G401.6 (cell line): ENCODE data around the gene GNB5.

Experiments used
- FAIRE-seq: peaks from 2 replicates; lab custom pipeline; 2012; peaks lifted over from hg19 to GRCh38; lab: Jason Lieb, UNC

GNB5 gene

DNA sequence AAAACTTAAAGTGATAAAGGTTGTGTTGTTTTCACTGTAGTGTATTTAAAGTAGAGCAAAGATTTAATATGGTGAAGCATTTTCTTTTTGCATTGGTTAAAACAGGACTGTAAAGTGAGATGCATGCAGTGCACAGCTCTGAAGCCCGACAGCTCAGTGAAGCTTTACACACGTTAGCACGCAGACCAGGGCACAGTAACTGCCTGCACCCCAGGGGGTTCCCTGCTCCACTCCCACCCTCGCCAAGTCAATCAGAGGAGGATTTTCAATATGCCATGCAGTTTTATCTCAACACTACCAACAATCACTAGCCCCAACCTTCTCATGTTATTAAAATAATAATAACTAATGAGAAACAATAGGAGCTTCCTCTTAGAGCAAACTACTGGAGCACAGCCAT is 50.5 kb downstream of the GNB5 start:
- no peak for FAIRE-seq

DNA sequence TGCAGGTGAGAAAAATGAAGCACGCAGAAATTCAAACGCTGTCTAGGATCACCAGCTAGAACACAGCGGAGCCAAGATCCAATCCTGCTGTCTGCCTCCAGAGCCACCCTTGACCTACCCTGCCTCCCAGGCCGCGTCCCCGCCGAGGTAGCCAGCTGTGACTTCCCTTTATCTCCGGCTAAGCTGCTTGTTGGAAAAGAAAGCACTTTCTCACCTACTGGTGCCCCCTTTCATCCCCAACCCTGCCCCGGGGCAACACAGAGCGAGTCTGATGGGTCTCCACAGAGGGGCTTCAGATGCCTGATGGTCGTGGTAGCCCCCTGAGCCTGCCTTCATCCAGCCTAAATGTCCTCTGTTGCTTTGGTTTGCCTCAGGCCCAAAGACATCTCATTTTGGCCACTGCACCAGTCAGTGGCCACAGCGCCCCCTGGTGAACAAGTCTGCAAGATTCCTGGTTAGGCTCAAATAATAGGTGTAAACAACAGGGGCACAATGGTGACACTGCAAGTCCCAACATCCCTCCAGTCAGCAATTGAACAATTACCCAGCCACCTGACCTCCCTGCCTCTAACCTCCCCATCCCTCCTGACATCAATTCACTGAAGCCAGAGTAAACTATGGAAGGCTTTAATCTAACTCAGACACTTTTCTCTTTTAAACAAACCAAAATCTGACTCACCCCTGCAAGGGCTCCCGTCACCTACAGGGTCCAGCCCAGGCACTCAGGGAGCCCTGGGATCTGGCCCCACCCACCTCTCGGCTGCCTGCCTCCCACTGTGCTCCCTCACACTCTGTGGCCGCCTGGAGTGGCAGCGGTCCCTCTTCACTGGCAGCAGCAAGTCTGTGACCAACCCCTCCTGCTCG is 51.4 kb downstream of the GNB5 start:
- FAIRE-seq = no peak

DNA sequence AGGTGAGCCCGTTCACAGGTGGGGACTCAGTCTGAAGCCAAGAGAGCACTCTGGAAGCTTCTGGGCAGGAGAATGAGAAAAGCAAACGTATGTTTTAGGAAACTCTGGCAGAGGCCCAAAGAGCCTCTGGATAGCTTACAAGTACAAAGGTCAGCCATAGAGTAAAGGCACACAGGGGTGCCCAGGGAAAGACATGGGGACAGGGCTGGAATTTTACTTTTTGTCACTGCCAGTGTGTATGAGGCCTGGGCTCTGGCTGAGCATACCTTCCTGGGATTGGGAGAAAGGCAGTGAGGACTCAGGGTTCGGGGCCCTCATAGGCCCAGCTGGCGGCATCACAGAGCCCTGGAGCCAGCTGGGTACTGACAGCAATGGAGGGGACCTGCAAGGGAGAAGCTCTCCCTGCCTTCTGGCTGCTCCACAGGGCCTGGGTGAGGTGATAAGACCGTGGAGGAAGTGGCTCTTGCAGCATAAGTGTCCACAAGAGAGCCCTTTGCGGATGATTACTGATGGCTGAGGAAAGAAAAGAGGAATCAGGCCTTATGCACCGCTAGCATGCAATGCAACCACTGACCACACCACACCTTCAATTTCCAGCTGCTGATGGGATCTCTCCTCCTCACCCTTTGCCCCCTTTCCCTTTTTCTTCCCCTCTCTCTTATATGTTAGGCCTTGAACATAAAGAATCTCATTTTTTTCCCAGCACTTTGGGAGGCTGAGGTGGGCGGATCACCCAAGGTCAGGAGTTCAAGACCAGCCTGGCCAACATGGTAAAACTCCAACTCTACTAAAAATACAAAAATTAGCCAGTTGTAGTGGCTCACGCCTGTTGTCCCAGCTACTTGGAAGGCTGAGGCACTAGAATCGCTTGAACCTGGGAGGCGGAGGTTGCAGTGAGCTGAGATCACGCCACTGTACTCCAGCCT is 53.5 kb downstream of the GNB5 start:
- no peak for FAIRE-seq

DNA sequence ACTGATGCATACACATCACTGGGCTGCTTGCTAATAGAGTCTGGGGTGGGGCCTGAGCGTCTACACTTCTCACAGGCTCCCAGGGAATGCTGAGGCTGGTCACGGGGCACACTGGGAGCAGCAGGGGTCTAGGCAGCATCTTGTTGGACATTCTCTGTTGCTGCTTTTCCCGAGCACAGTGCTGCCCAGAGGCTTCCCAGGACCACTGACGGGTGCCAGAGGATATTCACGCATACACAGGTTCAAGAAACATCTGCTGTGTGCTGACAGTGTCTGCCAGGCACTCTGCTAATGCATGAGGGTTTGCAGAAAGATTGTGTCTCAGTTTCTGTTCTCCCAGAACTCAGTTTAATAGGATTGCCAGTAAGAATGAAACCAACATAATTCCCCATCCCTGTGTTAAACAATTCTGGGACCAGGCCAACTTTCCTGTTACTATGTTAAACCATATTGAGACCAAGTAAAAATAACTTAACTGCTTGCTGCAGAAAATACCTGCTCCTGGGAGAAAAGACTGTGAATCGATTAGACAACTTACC is 54.7 kb downstream of the GNB5 start:
- no peak for FAIRE-seq

DNA sequence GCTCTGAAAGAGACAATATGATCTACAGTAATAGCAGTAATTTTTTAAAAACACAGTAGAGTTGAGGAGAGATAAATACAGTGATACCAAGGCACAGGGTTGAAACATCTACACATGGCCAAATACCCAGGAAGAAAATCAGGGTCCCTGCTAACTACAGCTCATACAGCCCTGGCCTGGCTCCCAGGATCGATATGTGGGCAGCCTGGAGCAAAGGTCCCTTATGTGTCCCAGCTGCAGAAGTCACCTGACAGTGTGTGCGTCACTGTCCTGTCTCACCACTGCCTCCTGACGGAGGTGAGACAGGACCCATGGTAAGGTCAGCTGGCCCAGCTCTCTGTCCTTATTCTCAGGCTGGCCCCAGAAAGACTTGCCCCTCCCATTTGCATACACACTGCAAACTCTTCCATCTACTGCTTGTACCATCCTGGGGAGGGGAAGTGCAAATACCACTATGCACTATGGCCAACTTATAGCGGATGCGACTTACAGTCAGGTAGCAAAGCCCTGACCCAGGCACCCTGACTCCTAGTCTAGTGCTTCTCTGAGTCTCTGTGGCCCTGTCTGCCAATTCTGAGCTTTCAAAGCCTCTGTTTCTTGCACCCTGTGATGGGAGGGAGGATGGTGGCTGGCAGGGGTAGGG is 56.6 kb downstream of the GNB5 start:
- FAIRE-seq = no peak

DNA sequence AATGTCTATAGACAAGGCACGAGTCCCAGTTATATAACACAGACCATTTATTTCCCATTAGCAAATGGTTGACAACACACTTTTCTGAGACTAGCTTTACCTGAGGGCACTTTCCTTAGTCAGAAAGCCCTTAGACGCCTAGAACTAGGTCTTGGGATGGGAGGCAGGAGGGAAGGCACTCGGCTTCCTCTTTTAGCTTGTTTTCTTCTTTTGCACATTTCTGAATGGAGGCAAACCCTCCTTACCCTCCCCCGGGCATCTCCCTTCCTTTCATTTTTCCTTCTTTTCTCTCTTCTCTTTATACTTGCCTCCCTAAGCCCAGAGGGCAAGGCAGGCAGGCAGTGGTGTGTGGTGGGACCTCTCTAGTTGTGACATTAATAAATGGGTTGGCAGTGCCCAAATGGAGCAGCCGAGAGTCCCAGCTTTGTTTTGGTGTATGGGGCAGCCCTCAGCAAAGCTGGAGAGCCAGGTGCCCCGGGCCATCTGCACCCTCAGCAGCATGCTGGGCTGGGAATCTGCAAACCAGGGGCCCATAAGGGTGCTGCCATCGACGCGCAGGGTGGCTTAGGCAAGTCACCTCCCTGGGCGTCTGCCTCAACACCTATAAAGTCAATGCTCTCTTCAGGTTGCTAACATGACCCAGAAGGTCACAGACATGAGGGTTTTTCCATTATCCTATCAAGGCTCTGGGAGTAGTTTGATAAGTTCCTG is 57.5 kb downstream of the GNB5 start:
- no peak for FAIRE-seq

DNA sequence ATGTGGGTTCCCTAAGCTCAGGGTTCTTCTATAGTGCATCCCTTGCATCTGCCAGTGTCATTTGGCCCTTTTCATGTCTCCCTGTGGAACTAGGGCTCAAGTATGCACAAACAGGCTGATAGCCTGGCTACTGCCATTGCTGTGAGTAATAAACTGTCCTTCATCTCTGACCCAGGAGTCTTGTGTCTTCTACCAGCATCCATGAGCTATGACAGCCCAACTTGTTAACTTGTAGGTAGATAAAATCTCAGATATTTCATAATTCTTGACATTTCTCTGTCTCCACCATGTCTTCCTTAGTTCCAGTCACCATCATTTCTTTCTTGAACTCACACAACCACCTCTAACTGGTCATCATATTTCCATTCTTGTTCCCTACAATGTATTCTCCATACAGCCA is 59.1 kb downstream of the GNB5 start:
- no peak for FAIRE-seq

DNA sequence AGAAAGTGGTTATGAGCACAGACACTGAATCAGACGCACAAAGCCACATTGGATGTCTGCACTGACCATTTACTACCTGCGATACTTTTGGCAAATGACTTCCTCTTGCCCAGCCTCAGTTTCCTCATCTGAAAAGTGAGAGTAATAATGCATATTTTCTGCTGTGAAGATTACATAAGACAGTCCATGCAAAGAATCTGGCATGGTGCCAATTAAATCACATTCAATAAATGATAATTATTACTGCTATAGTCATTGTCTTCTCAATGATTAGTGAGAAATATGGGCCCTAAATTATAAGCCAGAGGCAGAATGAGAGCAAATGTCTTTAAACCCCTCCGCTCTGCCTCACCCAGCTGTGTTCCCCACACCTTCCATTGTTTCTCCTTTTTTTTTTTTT is 62.6 kb downstream of the GNB5 start:
- no peak for FAIRE-seq

DNA sequence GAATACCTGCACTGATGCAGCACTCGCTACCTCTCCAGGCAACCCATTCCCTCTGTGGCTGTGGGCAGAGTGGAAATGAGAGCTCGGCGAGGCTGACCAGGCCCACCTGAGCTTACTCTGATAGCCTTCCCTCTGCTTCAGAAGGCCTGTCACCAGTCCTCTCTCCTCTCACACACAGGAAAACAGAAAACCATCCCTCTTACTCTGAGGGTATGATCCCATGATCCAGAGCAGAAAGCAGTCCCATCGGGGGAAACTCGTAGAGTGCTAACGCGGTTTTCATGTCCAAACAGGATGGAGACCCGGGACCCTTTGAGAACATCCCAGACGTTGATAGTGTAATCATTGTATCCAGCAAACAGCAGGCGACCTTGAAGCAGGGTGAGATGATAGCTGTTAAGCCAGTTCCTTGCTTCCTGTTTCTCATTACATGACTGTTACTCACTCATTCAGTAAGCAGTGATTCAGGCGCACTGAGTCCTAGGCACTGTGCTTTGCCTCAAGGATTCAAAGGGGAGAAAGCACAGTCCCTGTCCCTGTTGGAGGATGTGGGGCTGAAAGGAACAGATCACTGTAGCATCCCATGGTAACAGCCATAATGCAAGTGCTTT is 66.8 kb downstream of the GNB5 start:
- no peak for FAIRE-seq

DNA sequence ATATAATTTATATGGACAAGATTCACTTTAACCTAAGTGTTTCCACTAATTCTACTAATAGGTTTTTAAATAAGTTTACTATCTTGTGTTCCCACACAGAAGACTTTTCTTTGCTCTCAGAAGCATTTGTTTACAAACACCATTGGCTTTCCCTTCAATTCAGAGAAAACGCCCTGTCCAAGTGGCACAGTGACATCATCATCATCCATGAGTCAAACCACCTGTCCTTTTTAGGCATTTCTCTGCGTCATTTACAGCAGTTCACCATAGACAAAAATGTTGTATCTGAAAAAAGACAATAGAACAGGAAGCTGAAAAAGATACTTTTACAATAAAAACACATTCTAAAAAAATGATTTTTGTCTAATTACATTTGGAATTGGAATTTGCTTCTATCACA is 69.3 kb downstream of the GNB5 start:
- FAIRE-seq = no peak

DNA sequence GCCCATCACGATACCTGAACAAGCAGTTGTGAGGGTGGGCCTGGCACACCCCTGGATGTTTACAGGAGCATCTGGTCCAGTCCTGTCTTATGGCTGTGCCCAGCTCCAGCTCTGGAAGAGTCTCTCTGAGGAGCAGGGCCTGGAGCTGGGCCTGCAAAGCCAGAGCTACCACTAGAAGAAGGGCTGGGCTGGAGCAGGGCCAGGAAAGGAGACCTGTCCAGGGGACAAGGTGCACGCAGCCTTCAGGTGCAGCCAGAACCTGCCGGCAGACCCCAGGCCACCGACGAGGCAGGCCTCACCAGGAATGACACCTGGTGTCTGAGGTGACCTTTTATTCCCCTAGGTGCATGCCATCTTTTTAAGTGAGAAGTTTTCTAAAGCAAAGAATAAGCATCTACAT is 70.2 kb downstream of the GNB5 start:
- FAIRE-seq = no peak

DNA sequence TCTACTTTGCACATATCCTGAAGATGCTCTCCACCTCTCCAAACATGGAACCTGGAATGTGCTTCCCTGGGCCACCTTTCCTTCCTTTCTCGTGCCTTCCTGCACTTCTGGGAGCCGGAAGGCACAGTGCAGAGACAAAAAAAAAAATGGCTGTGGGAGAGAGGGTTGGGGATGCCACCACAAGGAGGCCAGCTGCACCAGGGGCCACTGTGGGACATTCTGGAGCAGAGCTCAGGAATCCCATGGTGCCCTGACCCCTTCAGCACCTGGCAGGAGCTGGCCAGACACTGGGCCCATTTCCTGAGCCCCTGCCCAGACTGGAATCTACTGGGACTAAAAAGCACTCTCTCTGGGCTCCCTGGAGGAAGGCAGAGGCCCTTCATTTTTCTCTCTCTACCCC is 70.7 kb downstream of the GNB5 start:
- no peak for FAIRE-seq

DNA sequence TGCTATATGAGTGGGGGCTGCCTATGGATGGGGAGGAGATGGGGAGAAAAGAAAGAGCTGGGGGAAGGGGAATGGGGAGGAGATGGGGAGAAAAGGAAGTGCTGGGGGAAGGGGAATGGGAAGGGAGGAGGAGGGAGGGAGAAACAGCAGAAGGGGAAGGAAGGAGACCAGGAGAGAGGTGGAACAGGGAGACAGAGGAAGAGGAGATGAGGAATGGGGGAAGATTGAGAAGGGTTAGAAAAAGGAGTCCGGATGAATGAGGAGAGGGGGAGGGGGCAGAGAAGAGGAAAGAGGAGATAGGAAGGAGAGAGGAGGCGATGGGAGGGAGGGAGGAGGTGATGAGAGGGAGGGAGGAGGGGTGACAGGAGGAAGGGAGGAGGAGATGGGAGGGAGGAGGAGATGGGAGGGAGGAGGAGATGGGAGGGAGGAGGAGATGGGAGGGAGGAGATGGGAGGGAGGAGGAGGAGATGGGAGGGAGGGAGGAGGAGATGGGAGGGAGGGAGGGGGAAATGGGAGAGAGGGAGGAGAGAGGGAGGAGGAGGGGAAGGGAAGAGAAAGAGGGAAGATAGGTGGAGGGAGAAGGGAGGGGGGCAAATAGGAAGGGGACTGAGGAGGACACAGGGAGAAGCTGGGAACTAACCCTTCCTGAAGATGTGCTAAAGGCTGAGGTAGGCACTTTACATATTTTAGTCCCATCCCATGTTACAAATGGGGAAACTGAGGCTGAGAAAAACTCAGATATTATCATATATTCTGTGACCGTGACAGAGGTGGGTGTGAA is 72.0 kb downstream of the GNB5 start:
- no peak for FAIRE-seq

DNA sequence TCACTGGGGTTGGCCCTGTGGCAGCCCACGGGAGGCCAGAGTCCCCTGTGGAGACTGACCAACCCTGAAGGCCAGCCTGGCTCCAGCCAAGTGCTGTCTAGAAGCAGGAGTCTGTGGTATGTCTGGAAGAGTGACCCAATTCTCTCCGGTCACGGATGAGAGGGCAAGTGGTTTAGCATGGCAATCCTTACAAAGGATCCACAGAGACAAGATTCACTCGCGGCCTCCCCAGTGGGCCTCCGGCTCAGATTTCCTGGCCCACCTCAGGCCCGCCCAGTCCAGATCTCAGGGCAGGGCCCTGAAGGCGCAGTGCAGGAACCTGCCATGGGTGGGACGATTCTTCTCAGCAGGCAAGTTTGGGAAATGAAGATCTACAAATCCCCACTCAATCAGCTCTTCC is 73.6 kb downstream of the GNB5 start:
- FAIRE-seq = no peak

DNA sequence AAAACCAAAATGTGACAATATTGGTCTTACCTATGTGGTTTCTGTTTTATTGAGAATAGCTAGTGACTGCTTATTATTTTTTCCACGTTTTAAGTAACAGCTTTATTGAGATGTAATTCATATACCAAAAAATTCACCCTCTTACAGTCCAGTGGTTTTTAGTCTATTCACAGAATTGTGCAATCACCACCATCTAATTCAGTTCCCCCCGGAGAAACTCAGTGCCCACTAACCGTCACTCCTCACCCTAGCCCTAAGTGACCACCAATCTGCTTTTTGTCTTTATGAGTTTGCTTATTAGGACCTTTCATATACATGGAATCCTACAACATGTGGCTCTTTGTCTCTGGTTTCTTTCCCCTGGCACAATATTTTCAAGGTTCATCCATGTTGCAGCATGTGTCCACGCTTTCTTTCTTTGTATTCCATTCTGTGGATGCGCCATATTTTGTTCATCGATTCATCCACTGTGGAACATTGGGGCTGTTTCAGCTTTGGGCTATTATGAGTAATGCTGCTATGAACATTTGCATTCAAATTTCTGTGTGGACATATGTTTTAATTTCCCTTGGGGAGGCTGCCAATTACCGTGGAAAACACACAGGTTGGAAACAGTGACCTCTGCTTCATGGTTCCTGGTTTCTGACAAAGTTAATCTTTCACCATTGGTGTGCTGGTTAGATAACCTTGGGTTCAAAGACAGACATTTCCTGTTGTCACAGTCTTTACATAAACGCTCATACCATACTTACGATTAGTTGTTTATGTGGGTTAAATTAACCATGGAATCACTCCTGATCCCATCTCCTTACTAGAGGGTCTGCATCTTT is 75.4 kb downstream of the GNB5 start:
- FAIRE-seq = no peak

DNA sequence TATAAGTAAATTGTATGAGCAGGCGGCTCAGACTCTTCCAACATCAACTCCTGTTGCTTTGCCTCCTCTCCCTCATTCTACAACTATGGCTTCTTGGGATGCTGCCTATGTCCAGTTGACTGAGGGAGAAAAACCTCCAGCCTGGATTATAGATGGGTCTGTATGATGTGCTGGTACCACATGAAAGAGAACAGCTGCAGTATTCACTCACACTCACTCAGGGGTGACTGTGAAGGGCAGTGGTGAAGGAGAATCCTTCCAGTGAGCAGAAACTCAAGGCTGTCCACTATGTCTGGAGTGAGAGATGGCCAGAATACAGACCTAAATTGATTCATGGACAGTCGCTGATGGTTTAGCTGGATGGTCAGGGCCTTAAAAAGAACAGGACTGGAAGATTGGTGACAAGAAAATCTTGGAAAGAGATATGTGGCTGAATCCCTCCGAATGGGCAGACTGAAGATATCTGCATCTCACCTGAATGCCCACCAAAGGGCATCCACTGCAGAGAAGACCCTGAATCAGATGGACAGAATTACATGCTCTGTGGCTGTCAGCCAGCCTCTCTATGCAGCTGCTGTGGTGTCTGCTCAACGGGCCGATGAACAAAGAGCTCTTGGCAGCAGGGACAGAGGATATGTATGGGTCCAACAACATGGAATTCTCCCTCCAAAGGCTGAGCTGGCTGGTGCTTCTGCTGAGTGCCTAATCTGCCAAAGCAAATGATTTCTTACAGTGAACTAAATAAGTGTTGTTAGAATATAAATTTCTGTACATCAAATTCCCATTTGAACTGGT is 76.7 kb downstream of the GNB5 start:
- FAIRE-seq = no peak

DNA sequence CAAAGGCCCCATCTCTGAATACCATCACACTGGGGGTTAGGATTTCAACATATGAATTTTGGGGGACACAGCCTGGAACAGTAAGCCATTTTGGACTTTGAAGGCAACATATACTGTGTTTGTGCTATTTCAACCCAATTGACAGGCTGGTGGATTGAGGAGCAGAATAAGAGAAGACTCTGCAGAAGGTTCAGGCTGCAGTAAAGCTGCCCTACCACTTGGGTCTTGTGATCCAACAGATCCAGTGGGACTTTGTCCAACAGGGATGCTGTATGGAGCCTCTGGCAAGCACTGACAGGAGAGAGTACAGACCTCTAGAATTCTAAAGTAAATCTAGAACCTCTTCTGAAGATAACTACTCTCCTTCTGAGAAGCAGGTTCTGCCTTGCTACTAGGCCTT is 77.5 kb downstream of the GNB5 start:
- no peak for FAIRE-seq

DNA sequence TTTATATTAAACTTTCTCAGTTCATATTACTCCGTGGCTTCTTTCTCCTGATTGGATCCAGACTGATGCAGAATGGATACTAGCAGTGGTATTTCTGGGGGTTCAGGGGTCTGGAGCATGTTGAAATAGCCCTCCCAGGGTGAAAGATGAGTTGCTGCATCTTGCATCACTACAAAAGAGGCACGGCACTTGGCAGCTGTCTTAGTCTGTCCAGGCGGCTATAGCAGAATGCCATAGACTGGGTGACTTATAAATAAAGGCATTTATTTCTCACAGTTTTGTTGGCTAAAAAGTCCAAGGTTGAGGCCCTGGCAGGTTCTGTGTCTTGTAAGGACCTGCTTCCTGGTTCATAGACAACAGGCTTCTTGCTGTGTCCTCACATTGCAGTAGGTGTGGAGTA is 78.0 kb downstream of the GNB5 start:
- no peak for FAIRE-seq

DNA sequence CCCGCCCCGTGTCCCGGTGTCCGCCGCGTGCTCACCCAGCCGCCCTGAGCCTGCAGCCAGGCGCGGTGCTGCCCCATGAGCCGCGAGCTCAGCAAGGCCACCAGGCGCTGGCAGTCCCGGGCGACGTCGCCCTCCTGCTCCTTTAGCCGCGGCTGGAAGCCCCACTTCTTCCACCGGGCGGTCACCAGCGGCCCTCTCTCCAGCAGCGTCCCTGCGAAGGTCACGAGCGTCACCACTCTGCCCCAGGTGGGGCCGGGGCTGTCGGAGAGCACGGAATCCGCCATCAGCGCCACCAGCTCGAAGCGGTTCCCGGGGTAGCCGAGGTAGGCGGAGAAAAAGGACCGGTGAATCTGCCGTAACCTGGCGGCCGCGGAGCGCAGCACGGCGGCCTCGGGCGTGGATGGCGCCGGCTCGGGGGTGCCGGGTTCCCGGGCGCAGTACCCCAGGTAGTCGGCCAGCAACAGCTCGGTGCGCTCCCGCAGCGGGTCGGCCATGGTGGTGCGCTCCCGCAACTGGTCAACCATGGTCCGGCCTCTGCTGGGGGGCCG is 78.9 kb downstream of the GNB5 start:
- no peak for FAIRE-seq
